AG08395 (cell line): ENCODE measurements around the gene DNAI4.
A peak's percentile ranks its signal among the peaks of the same experiment; 100 is the strongest.
"Not testable (repeated sequence)": the region's sequence is repeated elsewhere in the genome, so short reads cannot be mapped to it uniquely, and the experiment has no call there.

Experiments used
- DNase-seq: peaks from one replicate; pipeline ENCODE4 v3.0.0; 2012; ENCODE audit warnings: mixed read lengths, low spot score

Gene DNAI4, protein sequence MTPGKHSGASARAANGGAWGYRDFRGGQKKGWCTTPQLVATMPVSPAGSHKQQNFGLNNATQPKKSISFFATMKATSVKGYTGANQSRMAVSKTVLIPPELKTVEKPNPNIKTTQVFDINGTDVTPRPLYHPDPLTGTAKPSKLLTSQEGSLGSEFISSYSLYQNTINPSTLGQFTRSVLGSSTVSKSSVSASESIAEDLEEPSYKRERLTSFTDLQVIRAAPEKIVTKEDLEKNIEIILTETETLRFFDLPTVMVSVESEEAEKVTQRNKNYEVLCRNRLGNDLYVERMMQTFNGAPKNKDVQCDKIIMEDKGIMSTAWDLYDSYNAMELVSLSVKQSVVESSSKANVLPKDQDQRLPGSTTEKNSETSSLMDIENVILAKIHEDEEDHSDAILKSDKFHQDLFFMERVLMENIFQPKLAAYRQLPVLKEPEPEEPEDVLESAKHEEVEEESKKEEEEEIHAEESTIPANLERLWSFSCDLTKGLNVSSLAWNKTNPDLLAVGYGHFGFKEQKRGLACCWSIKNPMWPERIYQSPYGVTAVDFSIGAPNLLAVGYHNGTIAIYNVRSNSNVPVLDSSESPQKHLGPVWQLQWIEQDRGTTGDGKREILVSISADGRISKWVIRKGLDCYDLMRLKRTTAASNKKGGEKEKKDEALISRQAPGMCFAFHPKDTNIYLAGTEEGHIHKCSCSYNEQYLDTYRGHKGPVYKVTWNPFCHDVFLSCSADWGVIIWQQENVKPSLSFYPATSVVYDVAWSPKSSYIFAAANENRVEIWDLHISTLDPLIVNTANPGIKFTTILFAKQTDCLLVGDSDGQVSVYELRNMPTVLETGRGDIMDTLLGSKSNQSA

DNA sequence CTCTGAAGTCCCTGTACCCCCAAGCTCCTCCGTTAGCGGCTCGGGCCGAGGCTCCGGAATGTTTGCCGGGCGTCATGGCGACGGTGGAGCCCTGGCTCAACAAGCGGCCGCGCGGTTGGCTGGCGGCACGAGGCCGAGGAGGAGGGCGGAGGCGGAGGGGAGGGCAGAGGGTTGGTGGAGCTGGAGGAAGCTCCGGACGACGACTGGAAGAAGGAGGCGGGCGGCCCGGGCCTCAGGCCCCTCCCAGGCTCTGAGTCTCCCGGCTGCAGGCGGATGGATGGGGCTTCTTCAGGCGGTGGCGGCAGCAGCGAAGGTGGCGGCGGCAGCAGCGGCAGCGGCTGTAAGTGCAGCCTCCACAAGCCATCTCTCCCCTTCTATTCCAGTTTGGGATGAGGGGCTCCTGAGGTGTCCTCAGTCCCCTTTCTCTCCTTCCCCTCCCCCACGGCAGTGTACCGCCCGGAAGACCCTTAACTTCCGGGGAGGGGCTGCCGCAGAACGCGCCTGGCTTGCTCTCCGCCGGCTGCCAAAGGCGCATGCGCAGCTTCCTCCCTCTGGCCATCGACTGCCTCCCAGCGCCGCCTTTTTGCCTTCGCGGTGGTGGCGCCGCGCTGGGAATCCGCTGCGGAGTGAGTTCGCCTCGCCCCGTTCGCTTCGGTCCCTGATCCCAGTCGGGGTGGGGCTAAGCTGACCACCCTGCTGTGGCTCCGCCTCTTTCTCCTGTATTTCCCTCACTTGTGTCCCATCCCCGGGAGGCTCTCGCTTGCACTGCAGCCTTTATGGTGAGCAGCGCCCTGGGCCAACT lies at the start of gene DNAI4, which contains the start of gene MIER1:
Gene DNAI4, minus strand, starts transcription at position 101 of the 802 bp plus-strand sequence. Its CDS starts 25 bp downstream, at position 76.
Gene MIER1, plus strand, starts transcription at position 235 of the 802 bp plus-strand sequence. Its CDS starts 39 bp downstream, at position 274.
- peak; percentile 98 for DNase-seq

DNA sequence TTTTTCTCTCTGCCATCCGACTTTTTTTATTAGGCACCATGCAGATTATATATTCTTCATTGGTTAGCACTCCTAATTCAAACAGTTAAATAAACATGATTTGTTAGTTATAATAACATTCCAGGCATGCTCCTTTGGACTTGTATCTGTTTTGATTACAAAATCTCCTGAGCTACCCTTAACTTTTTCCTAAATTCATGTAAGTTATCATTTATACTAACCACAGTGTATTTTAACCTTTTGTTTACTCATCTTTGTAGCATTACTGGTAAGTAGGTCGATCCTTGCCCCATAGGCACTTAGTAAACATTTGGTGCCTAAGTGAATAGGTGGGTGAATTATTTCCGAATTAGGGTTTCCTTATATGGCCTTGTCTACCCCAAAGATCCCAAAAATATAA lies 43.9 kb upstream of the DNAI4 start:
- DNase-seq = no peak

DNA sequence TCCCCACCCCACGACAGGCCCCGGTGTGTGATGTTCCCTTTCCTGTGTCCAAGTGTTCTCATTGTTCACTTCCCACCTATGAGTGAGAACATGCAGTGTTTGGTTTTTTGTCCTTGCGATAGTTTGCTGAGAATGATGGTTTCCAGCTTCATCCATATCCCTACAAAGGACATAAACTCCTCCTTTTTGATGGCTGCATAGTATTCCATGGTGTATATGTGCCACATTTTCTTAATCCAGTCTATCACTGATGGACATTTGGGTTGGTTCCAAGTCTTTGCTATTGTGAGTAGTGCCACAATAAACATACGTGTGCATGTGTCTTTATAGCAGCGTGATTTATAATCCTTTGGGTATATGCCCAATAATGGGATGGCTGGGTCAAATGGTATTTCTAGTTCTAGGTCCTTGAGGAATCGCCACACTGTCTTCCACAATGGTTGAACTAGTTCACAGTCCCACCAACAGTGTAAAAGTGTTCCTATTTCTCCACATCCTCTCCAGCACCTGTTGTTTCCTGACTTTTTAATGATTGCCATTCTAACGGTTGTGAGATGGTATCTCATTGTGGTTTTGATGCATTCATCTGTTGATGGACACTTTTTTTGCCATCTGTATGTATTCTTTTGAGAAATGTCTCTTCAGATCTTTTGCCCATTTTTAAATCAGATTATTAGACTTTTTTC lies 41.7 kb upstream of the DNAI4 start:
- not testable (repeated sequence) for DNase-seq

DNA sequence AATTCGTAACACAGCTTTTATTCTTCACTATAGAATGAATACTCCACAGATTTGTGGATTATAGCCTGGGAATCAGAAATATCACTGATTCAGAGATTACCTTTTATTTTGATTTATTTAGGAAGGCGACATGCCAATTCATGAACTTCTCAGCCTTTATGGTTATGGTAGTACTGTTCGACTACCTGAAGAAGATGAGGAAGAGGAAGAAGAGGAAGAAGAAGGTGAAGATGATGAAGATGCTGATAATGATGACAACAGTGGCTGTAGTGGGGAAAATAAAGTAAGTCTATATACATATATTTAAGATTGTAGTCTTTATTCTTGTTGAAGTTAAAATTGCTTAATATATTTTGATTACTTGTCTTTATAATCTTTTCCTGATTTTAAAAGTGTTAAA lies 33.3 kb upstream of the DNAI4 start:
- DNase-seq = no peak

DNA sequence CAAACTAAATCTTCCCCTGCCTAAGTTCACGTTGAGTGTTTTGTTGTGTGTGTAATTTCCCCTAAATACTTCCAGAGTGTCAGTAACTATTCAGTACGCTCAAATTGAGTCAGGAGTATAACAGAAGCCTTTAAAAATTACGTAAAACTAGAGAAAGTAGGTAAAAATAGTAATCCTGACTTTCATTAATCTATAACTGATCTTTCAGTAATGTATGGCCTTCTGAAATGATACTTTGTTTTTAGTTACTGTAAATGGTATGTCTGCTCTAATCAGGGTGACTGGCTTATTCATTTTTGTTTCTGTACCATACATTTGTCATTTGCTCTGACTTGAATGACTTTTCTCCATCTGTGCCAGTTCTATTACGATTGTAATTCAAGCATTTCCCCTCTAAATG lies 29.6 kb upstream of the DNAI4 start:
- no peak for DNase-seq

DNA sequence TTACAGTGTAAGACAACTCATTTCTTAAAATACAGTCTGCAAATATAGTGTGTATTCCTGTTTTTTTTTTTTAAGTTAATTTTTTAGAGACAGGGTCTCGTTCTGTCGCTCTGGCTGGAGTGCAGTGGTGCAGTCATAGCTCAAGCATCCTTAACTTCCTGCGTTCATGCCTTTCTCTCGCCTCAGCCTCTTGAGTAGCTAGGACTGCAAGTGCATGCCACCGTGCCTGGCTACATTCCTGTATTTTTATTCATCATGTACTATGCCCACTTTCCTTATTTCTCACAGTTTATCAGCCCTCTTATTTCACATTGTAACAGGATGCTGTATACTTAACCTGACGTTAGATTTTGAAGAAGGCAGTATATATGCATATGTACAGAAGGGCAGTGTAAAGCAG lies 26.9 kb upstream of the DNAI4 start:
- peak; percentile 3 for DNase-seq

DNA sequence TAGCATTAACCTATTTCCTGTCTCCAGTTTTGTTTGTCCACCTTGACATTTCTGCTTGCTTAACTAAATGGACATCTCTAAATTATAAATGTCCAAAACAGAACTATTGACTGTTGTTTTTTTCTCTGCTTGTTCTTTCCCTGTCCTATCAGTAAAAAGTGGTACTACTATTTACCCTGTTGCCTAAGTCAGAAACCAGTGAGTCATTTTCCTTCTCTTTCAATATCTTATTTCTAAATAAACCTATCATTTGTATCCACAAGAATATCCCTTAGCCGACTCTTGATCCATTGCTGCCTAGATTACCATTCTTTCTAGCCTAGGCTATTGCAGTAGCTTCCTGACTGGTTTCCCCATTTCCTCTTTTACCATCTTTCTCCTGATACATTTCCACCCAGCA lies 22.6 kb upstream of the DNAI4 start:
- DNase-seq = no peak

DNA sequence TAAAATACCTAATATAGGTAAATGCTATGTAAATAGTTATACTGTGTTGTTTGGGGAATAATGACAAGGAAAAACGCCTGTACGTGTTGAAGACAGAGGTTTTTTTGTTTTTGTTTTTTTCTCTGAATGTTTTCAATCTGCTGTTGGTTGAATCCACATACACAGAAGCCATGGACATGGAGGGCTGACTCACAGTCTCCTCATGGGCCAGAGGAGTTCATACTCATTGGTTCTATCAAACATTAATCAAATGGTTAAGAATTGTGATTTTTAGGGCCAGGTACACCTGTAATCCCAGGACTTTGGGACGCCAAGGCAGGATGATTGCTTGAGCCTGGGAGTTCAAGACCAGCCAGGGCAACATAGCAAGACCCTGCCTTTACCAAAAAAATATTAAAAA lies 20.7 kb upstream of the DNAI4 start:
- no peak for DNase-seq

DNA sequence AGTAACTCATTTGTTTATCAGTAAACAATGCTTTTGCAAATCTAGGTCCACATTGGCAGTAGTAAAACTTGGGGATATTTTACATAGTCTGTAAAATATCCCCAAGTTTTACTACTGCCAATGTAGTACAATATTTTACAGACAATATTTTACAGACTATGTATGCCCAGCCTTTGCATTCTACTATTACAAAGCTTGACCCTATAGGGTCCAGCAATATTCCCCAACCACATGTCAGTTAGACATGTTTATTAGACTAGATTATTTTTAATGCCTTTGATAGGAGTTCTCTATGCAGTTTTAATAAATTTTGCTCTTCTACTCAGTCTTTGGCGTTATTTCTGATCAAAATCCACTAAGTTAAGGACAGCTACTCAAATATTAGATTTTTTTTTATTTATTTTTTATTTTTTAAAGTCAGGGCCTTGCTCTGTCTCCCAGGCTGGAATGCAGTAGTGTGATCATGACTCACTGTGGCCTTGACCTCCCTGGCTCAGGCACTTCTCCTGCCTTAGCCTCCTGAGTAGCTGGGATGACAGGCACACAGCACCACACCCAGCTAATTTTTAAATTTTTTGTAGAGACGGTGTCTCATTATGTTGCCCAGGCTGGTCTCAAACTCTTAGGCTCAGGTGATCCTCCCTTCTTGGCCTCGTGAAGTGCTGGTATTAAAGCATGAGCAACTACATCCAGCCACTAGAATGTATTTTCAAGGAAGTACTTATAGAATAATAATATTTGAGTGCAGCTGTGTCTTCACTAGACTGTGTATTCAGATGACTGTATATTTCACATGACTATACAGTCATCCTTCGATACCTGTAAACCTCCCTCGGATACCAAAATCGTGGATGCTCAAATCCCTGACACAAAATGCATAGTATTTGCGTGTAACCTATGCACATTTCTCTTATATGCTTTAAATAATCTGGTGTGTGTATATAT lies 19.9 kb upstream of the DNAI4 start:
- DNase-seq = no peak

DNA sequence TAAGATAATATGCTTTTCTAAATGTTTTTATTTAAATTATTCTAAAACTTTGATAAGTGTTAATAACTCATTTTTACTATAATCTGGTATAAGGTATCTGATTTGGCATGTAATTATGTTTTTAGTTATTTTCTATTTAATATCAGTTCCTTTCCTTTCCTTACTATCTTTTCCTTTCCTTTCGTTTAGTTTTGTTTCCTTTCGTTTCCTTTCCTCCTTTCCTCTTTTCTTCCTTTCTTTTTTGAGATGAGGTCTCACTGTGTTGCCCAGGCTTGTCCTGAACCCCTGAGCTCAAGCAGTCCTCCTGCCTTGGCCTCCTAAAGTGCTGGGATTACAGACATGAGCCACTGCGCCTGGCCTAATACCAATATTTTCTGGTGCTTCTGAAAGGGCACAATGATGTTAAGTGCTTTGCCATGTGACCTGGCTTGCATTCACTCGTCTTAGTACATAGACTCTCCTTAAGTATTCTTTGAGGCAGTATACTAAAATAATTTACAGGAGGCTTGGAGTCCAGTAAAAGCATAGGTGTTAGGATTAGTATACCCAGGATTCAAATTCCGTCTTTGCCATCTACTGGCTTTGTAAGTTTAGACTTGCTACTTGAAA lies 18.8 kb upstream of the DNAI4 start:
- no peak for DNase-seq

DNA sequence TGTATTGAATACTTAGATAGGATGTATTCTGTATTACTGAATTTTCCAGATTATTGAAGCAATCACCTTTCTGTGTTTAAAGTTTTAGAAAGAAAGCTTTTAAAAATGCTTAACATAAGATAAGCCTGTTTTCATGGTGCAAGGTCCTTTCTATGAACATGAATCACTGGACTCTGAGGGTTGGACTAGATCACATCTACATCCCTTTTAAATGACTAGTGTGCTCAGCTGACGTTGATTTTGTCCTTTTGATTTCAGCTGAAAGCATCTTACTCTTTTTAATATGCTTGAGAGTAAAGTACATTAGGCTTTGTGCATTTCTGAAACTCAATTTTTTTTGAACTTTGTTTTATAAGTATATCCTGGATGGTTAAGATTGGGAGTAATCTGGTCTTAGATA lies 16.3 kb upstream of the DNAI4 start:
- DNase-seq = no peak

DNA sequence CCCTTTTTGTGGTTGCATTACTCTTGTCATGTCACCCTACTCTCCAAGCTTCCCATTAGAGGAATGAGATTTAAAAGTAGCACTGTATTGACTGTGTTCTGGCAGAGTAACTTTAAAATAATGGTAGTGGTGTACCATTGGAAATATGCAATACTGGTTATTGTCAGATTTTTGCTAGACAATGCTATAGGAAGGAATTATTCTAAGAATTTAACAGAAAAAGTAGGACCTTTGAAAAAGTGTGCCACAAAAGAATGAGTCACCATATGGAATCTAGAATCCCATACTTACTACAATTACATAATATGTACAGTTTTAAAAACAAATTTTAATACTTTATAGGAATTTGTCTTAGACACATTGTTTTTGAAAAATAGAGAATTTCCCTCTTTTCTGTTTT lies 14.0 kb upstream of the DNAI4 start:
- DNase-seq = peak; percentile 19

DNA sequence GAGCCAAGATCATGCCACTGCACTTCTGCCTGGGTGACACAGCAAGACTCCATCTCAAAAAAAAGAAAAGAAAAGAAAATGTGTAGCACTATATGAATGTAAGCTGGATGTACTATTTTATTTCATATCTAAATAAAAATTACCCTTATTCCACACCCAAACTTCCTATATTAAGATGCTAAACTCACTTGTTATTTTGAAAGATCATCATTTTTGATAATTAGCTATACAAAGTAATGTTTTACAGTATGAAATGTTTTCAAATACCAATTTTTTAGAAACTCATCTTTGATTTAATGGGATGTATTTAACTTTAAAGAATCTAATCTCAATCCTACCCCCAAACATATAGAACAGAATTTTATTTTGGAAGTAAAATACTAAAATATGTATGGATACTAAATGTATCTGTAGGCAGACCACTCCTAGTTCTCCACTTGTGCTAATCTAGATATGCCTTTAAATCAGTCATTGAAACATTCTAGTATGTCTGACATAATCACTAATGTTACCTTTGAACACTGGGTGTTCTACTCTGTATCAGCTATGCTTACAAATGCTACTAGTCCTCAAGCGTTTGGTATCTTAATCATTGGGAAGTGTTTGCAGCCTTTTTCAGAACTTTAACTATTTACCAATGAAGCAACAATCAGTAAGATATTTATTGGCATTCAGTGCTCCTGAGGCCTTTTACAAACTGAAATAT lies 13.0 kb upstream of the DNAI4 start:
- no peak for DNase-seq

DNA sequence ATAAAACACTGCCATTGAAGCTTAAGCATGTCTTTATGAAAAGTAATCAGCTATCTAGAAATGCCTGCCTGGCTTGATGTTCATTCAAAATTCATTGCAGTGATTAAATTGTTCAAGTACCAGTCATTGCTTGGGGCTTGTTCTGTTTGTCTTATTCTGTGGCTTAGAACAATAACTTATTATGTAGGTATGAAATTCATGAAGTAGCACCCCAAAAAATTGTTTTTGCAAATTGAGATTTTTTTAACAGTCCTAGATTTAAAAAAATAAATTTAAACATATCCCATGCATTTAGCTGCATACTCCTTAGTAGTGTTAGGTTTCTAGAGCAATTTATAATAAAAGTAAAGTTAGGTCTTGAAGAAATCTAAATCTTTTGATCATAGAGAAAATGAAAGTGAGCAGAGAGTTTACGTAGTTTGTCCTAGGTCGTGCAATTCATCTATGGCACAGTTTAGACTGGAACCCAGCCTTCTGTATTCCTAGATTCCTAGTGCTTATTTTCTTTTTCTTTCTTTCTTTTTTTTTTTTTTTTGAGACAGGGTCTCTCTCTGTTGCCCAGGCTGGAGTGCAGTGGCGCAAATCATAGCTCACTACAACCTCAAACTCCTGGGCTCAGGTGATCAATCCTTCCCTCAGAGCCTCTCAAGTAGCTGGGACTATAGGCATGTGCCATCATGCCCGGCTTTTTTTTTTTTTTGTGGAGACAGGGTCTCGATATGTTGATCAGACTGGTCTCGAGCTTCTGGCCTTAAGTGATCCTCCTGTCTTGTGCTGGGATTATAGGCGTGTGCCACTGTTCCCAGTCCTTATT lies 9.4 kb upstream of the DNAI4 start:
- DNase-seq = no peak

DNA sequence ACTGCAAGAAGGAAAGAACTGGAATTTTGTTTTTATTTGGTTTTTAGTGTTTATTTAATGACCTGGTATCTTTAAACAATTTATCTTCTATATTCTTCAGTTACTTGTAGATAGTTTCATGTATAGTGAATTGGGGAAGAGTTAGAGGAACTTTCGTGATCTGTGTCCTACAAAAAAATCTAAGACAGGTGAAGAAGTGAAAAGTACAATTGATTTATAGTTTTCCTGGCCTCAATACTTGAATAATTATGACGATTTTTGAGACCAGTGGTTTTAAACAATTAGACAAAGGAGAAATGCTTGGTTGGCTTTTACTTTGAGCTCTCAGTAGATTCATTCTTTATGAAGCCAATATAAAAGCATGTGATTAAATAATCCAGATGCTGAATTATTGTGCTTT lies 7.6 kb upstream of the DNAI4 start:
- DNase-seq = no peak

DNA sequence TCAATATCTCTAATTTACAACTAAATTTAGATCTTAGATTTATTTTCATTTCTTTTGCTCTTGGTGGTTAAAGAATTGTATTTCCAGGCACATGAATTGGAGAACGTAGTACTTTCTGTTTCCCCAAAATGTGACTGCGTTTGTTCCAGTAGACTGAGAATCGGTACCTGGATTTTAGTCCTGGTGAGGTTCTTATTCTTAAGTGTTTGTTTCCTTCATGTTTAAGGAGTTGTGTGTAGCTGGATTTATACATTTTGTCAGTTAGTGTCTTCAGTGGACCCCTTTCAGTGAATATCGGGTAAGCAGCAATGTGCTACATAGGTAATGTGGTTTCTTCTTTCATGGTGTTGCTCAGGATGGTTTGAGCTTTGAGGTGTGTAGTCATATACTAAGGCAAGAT lies 6.9 kb upstream of the DNAI4 start:
- DNase-seq = no peak

DNA sequence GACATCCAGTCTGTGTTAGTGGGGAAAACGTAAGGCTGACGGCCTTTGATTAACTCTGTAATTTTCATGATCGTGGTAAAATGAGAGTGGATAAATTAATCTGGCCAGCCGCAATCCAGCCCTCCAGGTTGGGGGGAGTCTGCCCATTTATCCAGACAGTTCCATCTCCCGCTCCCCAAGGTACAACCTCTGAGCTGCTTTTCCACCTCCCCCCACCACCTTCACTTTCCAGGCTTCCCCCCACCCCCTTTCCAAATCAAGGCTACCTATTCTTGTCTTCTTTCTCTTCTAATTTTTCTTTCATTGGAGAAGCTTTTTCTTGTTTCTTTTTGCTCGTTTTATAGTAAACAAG lies 6.1 kb upstream of the DNAI4 start:
- DNase-seq = no peak

DNA sequence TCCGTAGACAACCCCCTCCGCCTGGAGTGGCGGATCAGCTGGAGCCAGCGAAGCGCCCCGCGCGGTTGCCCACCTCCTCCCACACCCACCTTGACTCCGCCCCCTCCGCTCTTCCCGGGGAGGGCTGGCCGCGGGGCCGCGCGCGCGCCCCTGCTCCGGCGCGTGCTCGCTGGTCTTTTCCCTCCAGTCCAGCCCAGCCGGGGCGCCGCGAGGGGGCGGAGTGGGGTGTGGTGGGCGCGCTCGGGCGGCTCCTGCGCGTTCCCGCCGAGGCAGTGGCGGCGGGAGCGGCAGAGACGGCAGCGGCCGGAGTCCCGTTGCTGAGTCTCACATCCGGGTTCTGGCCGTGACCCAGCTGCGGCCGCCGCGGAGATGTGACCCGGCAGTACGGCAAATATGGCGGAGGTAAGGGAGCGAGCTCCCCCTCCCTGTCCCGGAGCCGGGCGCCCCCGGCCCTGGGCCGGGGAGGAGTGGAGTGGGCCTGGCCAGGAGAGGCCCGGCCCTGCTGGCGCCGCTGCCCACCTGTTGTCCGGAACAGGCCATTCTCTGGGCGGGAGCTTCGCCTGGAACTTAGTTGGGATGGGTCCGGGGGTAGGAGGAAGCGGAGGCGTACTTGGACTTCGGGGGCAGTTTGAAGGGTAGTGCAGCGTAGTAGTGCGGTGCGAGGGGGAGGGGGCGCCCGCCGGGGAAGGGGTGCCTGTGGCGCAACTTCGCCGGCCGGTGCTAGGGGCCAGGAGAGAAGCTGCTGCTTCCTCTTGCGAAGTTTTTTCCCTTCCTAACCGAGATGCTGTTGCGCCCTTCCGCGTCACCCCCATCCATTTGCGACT lies 5.6 kb upstream of the DNAI4 start:
- DNase-seq = peak; percentile 89
